Activated naive CD4-positive, alpha-beta T cell treated with anti-CD3 and anti-CD28 coated beads for 36 hours (primary cell): ENCODE data around the gene FBH1. TPM values are rescaled to one million over a fixed set of nuclear protein-coding genes. Genes with fewer than 3 reads are reported as not detected.
"Not testable (repeated sequence)": the region's sequence is repeated elsewhere in the genome, so short reads cannot be mapped to it uniquely, and the experiment has no call there.

Source experiments
- CTCF ChIA-PET: fragments of 350-600 bp; sonication (Branson Sonifier 250); formaldehyde crosslinking; loops from one replicate; lab custom pipeline; 2021; ENCODE audit warnings: antibody characterized with exemption; lab: Charles Lee
- DNase-seq: peaks from one replicate; pipeline ENCODE4 v3.0.0-alpha.2; 2020
- H3K27ac Mint-ChIP-seq: one replicate; pipeline ENCODE4 v1.8.0; 2021; ENCODE audit warnings: mild to moderate bottlenecking, mixed read lengths
- H3K27me3 Mint-ChIP-seq: one replicate; pipeline ENCODE4 v1.8.0; 2021; ENCODE audit warnings: low read depth, mixed read lengths
- H3K36me3 Mint-ChIP-seq: one replicate; pipeline ENCODE4 v1.8.0; 2021; ENCODE audit warnings: low read depth, mixed read lengths
- H3K4me1 Mint-ChIP-seq: one replicate; pipeline ENCODE4 v1.8.0; 2021; ENCODE audit warnings: low read depth, mixed read lengths
- H3K4me3 Mint-ChIP-seq: one replicate; pipeline ENCODE4 v1.8.0; 2021; ENCODE audit warnings: mild to moderate bottlenecking, moderate library complexity, mixed read lengths
- H3K9me3 Mint-ChIP-seq: one replicate; pipeline ENCODE4 v1.8.0; 2021; ENCODE audit warnings: mixed read lengths
- intact Hi-C: fragments of 100-400 bp; cut with micrococcal nuclease; formaldehyde crosslinking; loops from one replicate; pipeline ENCODE4 v1.15.1; 2023
- total RNA-seq, 2 experiments: library from RNA; stranded (reverse); gene quantifications; one replicate each; pipeline ENCODE4 v1.2.3, GENCODE V29; 2021

The FBH1 gene
- total RNA-seq, 2 experiments from 2014 or later = 40.4 to 42.7 TPM

DNA sequence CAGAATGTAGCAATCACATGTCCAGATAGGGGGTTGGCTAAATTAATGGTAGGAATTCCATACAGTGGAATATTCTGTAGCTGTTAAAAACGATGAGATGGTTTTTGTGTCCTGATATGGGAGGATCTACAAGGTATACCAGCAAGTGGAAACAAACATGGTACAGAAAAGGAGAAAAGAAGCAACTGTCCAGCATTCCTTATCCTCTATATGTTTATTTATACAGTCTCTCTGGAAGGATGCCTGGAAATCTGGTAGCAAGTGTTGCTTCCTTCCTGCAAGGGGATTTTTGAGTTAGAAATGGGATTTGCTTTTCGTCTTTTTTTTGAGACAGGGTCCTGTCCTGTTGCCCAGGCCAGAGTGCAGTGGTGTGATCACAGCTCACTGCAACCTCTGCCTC is 68.0 kb downstream of the FBH1 start:
- no peaks in the 10 kb centered on the region for H3K4me1 Mint-ChIP-seq
- H3K27ac Mint-ChIP-seq = no peak overlapping the region
- H3K9me3 Mint-ChIP-seq = no peaks in the 10 kb centered on the region

DNA sequence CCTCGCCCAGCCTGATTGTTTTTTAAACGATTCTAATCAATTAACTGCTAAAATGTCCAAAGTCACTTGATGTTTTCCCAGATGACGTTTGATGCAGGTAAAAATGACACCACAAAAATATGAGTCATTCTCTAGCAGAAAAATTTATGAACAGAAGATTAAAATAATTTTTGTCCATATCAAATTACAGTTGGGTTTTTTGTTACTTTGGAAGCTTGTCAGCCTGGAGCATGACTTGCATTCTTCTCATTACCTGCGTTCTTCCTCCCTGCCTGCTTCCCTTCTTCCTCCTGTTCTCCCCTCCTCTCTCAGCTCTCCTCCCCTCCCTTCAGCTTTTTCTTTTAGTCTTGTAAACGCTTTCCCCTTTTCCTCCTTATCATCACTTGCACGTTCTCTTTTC is 68.6 kb downstream of the FBH1 start:
- intact Hi-C loops = no loop called here
- Mint-ChIP-seq H3K27ac (no peak overlapping the region), H3K4me1 (no peaks in the 10 kb centered on the region), H3K9me3 (no peaks in the 10 kb centered on the region), H3K27me3 (no peaks in the 10 kb centered on the region), H3K4me3 (no peak overlapping the region), H3K36me3 (peaks cover 25% of the 10 kb centered on the region)
- DNase-seq = no peak
- CTCF ChIA-PET = interaction anchor here (1.5 kb wide), 1 partner anchor 128 kb away, joined by 3 read pairs; no protein-coding TSS in a partner anchor

More for the DNA sequence above, 68.0 kb downstream of the FBH1 start:
- H3K27me3 Mint-ChIP-seq = no peaks in the 10 kb centered on the region
- H3K36me3 Mint-ChIP-seq = peaks cover 26% of the 10 kb centered on the region
- no peak for DNase-seq
- intact Hi-C loops = no loop called here
- CTCF ChIA-PET = interaction anchor here (1.5 kb wide), 1 partner anchor 128 kb away, joined by 3 read pairs; no protein-coding TSS in a partner anchor
- no peak overlapping the region for H3K4me3 Mint-ChIP-seq

DNA sequence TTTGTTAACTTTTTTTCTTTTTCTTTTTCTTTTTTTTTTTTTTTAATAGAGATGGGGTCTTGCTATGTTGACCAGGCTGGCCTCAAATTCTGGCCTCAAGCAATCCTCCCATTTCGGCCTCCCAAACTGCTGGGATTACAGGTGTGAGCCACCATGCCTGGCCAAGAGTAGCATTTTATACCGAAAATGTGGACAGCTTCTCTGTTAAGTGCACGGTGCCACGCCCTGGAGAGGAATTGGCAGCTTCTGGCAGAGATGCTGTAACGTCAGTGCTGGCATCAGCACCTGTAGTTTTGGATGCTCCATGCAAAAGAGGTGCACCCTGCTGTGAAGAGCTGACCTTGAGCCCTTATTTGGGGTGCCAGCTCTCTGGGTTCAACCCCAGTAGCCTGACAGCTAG is 69.1 kb downstream of the FBH1 start:
- Mint-ChIP-seq H3K9me3 (no peaks in the 10 kb centered on the region), H3K27ac (no peak overlapping the region), H3K4me3 (no peak overlapping the region), H3K4me1 (no peaks in the 10 kb centered on the region), H3K36me3 (peaks cover 25% of the 10 kb centered on the region), H3K27me3 (no peaks in the 10 kb centered on the region)
- DNase-seq = no peak
- CTCF ChIA-PET = interaction anchor here (0.6 to 1.5 kb wide), 3 partner anchors 61 to 127 kb away, joined by 3 to 7 read pairs (median 4); no protein-coding TSS in a partner anchor
- intact Hi-C loops = no loop called here

DNA sequence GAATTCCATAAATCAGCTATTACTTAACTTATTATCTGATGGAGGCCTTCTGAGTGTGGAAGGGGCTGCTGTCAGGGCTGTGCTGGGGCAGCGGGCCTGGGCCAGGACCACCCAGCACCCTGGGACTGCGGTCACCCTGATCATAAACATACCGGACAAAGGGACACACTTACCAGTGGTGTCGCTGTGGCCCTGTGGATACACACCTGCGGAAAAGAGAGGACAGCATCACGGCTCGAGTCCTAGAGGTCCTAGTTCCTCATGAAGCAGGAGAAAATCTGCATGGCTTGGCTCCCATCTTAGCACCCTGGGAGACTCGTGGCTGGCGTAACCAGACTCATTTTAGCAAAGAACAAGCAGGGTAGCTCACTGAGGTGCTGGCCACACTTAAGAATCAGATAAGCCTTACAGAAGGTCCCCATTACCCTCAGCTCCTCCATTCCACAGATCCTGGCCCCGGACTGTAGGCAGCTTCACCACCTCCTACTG is 69.6 kb downstream of the FBH1 start:
- no peaks in the 10 kb centered on the region for H3K4me1 Mint-ChIP-seq
- intact Hi-C loops = no loop called here
- H3K9me3 Mint-ChIP-seq = no peaks in the 10 kb centered on the region
- CTCF ChIA-PET = interaction anchor here (0.6 to 1.5 kb wide), 4 partner anchors 15 to 127 kb away, joined by 3 to 7 read pairs (median 4); no protein-coding TSS in a partner anchor
- no peak for DNase-seq
- peaks cover 25% of the 10 kb centered on the region for H3K36me3 Mint-ChIP-seq
- H3K4me3 Mint-ChIP-seq = no peak overlapping the region
- no peaks in the 10 kb centered on the region for H3K27me3 Mint-ChIP-seq
- no peak overlapping the region for H3K27ac Mint-ChIP-seq

GRCh38 chr10:5960070-5960972 is 70.3 kb downstream of the FBH1 start:
- Mint-ChIP-seq H3K9me3 (no peaks in the 10 kb centered on the region), H3K27me3 (no peaks in the 10 kb centered on the region), H3K4me1 (no peaks in the 10 kb centered on the region), H3K4me3 (no peak overlapping the region), H3K36me3 (peaks cover 28% of the 10 kb centered on the region), H3K27ac (no peak overlapping the region)
- DNase-seq = no peak
- CTCF ChIA-PET = interaction anchor here (0.6 to 0.7 kb wide), 2 partner anchors 15 to 72 kb away, joined by 4 read pairs; no protein-coding TSS in a partner anchor
- intact Hi-C loops = no loop called here

GRCh38 chr10:5960973-5961275 is 70.9 kb downstream of the FBH1 start:
- CTCF ChIA-PET, intact Hi-C loops: not testable (repeated sequence)

GRCh38 chr10:5961405-5962100 is 71.5 kb downstream of the FBH1 start:
- CTCF ChIA-PET = no interaction called here
- H3K36me3 Mint-ChIP-seq = peaks cover 29% of the 10 kb centered on the region
- intact Hi-C loops = no loop called here
- no peaks in the 10 kb centered on the region for H3K9me3 Mint-ChIP-seq
- no peaks in the 10 kb centered on the region for H3K4me1 Mint-ChIP-seq
- no peak overlapping the region for H3K27ac Mint-ChIP-seq
- H3K4me3 Mint-ChIP-seq = no peak overlapping the region
- DNase-seq = no peak
- H3K27me3 Mint-ChIP-seq = no peaks in the 10 kb centered on the region

More at GRCh38 chr10:5960973-5961275, 70.9 kb downstream of the FBH1 start:
- DNase-seq, H3K27ac Mint-ChIP-seq, H3K4me1 Mint-ChIP-seq, H3K9me3 Mint-ChIP-seq, H3K27me3 Mint-ChIP-seq, H3K4me3 Mint-ChIP-seq: not testable (repeated sequence)
- peaks cover 29% of the 10 kb centered on the region for H3K36me3 Mint-ChIP-seq

DNA sequence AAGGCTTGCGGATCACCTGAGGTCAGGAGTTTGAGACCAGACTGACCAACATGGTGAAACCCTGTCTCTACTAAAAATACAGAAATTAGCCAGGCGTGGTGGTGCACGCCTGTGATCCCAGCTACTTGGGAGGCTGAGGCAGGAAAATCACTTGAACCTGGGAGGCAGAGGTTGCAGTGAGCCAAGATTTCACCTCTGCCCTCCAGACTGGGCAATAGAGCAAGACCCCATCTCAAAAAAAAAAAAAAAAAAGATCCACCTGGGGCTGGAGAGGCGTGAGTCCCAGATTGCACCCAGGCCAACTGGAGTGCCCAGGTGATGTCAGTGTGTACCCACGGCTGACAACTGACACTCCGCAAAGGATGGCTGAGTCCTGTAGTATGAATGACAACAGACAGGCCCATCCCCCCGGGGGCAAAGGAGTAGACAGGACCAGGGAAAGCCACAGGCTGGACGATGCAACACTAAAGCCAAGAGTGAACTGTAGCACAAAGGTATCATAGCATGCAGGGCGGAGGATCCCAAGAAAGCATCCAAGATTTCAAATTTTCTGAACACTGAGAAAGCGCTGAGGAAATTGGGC is 72.4 kb downstream of the FBH1 start:
- CTCF ChIA-PET, H3K9me3 Mint-ChIP-seq, H3K27ac Mint-ChIP-seq, H3K4me3 Mint-ChIP-seq, intact Hi-C loops, DNase-seq, H3K4me1 Mint-ChIP-seq, H3K27me3 Mint-ChIP-seq: not testable (repeated sequence)
- H3K36me3 Mint-ChIP-seq = peaks cover 29% of the 10 kb centered on the region

GRCh38 chr10:5963071-5963470 is 73.0 kb downstream of the FBH1 start:
- H3K4me3 Mint-ChIP-seq = no peak overlapping the region
- CTCF ChIA-PET = no interaction called here
- no peaks in the 10 kb centered on the region for H3K9me3 Mint-ChIP-seq
- no peaks in the 10 kb centered on the region for H3K4me1 Mint-ChIP-seq
- no peaks in the 10 kb centered on the region for H3K27me3 Mint-ChIP-seq
- no peak for DNase-seq
- H3K36me3 Mint-ChIP-seq = peaks cover 26% of the 10 kb centered on the region
- intact Hi-C loops = no loop called here
- no peak overlapping the region for H3K27ac Mint-ChIP-seq

GRCh38 chr10:5963591-5963990 is 73.5 kb downstream of the FBH1 start:
- Mint-ChIP-seq H3K27me3 (no peaks in the 10 kb centered on the region), H3K36me3 (peaks cover 24% of the 10 kb centered on the region), H3K4me1 (no peaks in the 10 kb centered on the region), H3K4me3 (no peak overlapping the region), H3K9me3 (no peaks in the 10 kb centered on the region), H3K27ac (no peak overlapping the region)
- intact Hi-C loops = no loop called here
- no peak for DNase-seq
- CTCF ChIA-PET = no interaction called here

GRCh38 chr10:5964736-5965135 is 74.7 kb downstream of the FBH1 start:
- peaks cover 19% of the 10 kb centered on the region for H3K36me3 Mint-ChIP-seq
- no peaks in the 10 kb centered on the region for H3K27me3 Mint-ChIP-seq
- intact Hi-C loops = no loop called here

GRCh38 chr10:5965266-5965665 is 75.2 kb downstream of the FBH1 start:
- H3K9me3 Mint-ChIP-seq = no peaks in the 10 kb centered on the region
- CTCF ChIA-PET = no interaction called here
- peaks cover 3% of the 10 kb centered on the region for H3K4me1 Mint-ChIP-seq
- no peak overlapping the region for H3K27ac Mint-ChIP-seq
- DNase-seq = no peak
- no peaks in the 10 kb centered on the region for H3K27me3 Mint-ChIP-seq
- intact Hi-C loops = no loop called here
- no peak overlapping the region for H3K4me3 Mint-ChIP-seq
- peaks cover 17% of the 10 kb centered on the region for H3K36me3 Mint-ChIP-seq

More at GRCh38 chr10:5964736-5965135, 74.7 kb downstream of the FBH1 start:
- CTCF ChIA-PET = interaction anchor here (0.7 kb wide), 1 partner anchor 87 kb away, joined by 3 read pairs; no protein-coding TSS in a partner anchor
- no peak overlapping the region for H3K27ac Mint-ChIP-seq
- no peaks in the 10 kb centered on the region for H3K9me3 Mint-ChIP-seq
- no peak overlapping the region for H3K4me3 Mint-ChIP-seq
- no peak for DNase-seq
- no peaks in the 10 kb centered on the region for H3K4me1 Mint-ChIP-seq
